HG03139 (cell line): Measurements from ENCODE around the gene ANKRD13B.

Experiments
- ATAC-seq: cut with Tn5 transposase; IDR thresholded peaks from one replicate; pipeline ENCODE4 v1.9.1; 2021; ENCODE audit not compliant: unreplicated experiment

Gene ANKRD13B

DNA sequence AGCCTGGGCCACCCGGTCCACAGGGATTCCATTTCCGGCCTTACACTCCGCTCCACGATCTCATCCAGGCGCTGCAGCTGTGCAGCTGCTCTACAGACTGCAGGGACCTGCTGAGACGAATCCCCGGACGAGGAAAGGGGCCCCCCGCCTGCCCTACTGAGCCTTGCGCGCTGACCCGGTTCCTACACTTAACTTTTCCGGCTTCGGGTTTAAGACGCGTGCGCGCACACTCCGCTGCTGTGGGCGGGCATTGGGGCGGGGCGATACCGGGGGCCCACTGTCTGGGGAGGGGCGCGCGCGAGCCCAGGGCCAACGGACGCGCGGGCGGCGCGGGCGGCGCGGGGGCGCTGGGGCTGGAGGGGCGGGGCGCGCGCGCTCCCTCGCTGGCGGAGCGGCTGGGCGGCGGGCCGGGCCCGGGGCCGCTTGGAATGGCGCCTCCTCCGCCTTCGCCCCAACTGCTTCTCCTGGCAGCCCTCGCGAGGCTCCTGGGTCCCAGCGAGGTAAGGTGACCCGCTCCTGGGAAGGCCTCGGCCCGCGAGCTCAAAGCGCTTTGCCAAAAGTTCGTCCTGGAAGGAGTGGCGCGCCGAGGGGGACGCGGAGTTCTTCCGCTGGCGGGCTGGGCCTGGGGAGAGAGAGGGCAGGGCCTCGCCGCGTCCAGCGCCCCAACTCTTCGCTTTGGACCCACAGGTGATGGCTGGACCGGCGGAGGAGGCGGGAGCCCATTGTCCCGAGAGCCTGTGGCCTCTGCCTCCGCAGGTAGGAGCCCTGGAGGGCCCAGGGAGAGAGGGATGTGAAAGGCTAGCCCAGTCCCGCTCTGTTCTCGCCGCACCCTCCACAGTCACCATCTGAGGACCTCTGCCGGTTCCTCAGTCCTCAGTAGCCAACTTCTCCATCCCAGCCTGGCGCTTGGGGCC, 24.3 kb upstream of the ANKRD13B start, which contains the start of gene TP53I13:
TSS of gene TP53I13 (plus strand) at position 371 of the 914 bp plus-strand sequence. CDS start at position 429, 58 bp downstream.
- ATAC-seq, result no peak

- ATAC-seq, result no peak
These were observed 23.5 kb upstream of the ANKRD13B start for GRCh38 chr17:29569245-29569950.

DNA sequence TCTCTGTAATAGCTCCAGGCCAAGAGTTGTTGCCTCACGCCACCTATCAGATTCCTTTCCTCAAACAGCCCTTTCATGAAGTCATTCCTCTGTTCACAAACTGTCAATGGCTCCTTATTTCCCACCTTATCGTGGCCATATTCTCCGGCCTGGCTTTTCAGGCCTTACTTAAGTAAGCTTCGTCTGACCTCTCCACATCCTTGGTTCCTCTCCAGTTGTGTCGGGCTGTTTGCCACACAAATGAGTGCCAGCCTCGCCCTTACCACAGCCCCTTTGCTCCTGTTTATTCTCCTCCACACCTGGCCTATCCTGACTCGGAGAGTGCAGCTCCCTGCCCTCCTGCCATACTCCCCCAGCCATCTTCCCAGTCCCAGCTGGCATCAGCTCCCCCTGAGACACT, 22.4 kb upstream of the ANKRD13B start:
- ATAC-seq, result no peak

GRCh38 chr17:29571486-29571882, 21.4 kb upstream of the ANKRD13B start:
- no peak for ATAC-seq

- no peak for ATAC-seq
These were observed 20.9 kb upstream of the ANKRD13B start for GRCh38 chr17:29571883-29572681.

DNA sequence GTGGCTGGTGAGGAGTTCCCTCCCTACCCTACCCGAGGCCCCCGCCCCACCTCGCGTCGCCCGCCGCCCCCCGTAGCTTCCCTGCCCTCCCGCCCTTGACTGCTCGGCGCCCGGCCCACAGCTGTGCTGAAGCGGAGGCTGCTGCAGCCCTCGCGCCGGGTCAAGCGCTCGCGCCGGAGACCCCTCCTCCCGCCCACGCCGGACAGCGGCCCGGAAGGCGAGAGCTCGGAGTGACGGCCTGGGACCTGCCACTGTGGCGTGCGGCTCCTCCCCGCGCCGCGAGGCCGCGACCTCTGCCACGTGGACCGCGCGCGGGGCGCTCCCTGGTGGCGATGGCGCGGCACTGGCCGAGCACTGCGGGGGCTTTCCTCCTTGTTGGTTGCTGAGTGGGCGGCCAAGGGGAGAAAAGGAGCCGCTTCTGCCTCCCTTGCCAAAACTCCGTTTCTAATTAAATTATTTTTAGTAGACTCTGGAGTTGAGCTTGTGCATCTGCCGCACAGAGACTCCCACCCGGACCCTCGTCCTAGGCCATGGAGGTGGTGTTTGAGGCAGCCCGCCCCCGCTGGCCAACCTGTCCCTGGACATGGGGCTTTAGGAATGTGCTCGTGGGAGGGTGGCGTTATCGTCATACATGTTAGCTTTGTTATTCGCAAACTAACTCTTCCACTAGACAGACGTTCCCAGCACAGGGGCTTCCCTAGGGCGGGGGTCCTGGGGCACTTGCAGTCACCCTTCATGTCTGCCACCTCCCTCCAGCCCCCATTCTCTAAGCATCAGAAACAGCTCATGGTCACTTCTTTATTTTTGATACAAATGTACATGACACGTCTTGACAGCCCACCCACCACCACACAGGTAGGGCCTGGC, 20.0 kb upstream of the ANKRD13B start:
- ATAC-seq, result no peak

DNA sequence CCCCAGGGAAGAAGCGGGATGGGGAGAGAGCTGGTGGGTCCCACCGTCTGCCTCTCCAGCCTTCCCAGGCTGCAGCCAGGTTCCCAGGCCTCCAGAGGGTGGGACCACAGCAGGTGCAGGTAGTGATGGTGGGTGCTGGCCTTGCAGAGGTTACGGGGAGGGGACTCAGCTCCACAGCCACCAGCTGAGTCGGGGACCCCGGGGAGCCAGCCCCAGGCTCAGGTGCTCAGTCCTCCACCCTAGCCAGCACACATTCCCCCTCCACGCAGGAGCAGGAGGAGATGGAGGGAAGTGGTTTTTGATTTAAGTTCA, 19.4 kb upstream of the ANKRD13B start:
- ATAC-seq, result no peak

GRCh38 chr17:29573871-29574731, 18.8 kb upstream of the ANKRD13B start:
- ATAC-seq, result no peak

- no peak for ATAC-seq
These were observed 18.0 kb upstream of the ANKRD13B start for GRCh38 chr17:29574732-29575510.

GRCh38 chr17:29575511-29576213, 17.3 kb upstream of the ANKRD13B start:
- ATAC-seq, result no peak

- no peak for ATAC-seq
These were observed 16.5 kb upstream of the ANKRD13B start for GRCh38 chr17:29576214-29577000.

DNA sequence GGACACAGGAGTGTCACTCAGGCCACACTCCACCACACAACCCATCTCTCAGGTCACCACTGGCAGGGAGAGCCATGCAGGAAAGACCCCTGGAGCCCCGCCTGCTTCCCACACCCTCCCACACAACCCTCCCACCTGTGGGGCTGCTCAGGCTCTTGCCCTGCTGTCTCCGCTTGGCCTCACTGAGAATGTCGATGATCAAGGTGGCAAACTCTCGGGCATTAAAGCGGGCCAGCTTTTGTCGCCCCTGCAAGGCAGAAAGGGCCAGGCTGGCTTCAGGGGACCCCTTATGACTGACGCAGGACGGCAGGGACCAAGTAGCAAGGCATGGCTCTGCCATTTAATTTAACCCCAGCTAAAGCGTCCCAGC, 15.9 kb upstream of the ANKRD13B start:
- ATAC-seq, result no peak

GRCh38 chr17:29577385-29578211, 15.3 kb upstream of the ANKRD13B start:
- no peak for ATAC-seq

- ATAC-seq, result no peak
These were observed 14.1 kb upstream of the ANKRD13B start for GRCh38 chr17:29578626-29579485.

DNA sequence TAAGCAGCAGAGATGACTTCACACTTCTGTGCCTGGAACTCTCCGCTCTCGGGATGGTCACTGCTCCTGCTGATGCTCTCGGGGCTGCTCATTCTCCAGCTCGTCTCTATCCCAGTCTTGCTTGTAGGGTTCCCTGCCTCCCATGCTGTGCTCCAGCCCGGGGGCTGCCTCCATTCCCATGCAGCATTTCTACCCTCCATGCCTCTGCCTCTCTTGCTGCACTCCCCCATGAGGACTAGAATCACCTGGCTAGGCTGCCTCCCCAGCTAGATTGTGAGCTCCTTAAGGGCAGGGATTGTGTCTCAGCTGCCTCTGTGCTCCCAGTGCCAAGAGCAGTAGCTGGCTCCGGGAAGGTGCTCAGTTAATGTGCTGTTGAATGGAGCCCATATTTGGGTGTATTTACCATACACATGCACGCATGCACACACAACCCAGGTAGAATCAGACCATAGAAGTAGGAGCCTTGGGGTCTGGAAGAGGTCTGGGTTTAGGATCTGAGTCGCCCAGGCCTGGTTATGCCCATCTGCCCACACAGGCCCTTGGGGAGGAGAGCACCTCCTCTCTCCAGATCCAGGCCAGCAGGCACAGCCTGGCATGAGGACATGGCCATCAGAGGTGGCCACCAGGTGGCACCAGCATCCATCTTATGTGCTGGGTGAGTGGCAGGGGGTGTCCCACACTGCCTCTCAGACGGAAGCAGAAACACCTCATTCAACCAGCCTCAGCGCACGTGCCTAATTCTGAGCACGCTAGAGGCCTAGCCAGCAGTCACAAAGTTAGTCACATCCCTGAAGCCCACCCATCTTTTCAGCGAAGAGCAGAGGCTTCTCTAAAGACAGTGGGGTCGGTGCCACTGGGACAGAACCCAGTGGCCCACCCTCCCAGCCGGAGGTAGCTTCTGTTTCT, 12.8 kb upstream of the ANKRD13B start:
- ATAC-seq, result peak; percentile 81
